Stimulated activated CD4-positive, alpha-beta T cell treated with anti-CD3 and anti-CD28 coated beads, TNF-alpha, amount 100 ng/mL, for 48 hours (primary cell): ENCODE measurements around the gene MARVELD1.
"Not testable (repeated sequence)": the region's sequence is repeated elsewhere in the genome, so short reads cannot be mapped to it uniquely, and the experiment has no call there.

ENCODE experiments used
- DNase-seq, 3 donors: peaks; one replicate each; pipeline ENCODE4 v3.0.0-alpha.2; 2020; ENCODE audit warnings: low read depth in 3 of 3

MARVELD1 gene

GRCh38 chr10:97690133-97690532 lies 23.4 kb upstream of the MARVELD1 start:
- DNase-seq: no peak

DNA sequence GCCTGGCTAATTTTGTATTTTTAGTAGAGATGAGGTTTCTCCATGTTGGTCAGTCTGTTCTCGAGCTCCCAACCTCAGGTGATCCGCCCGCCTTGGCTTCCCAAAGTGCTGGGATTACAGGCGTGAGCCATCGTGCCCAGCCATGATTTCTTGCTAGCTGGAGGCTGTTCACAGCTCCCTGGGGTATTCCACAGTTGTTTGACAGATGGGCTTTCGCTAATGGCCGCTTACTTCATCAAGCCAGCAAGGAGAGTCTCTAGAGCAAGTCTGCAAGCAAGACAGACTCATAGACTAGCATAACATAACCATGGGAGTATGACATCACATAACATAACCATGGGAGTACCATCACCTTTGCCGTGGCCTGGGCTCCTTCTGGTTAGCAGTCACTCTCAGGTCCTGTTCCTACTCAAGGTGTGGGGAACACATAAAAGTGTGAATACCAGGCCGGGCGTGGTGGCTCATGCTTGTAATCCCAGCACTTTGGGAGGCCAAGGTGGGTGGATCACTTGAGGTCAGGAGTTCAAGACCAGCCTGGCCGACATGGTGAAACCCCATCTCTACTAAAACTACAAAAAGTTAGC lies 15.4 kb upstream of the MARVELD1 start:
- not testable (repeated sequence) for DNase-seq

- DNase-seq: peak in 1 of 3 donors; percentile 50
These were observed 12.0 kb upstream of the MARVELD1 start for GRCh38 chr10:97701438-97702069.

GRCh38 chr10:97703398-97704067 lies 10.0 kb upstream of the MARVELD1 start:
- DNase-seq: no peak

- no peak for DNase-seq
These were observed 9.2 kb upstream of the MARVELD1 start for GRCh38 chr10:97704341-97704740.

- no peak for DNase-seq
These were observed 8.4 kb upstream of the MARVELD1 start for GRCh38 chr10:97705006-97705670.

- DNase-seq: no peak
These were observed 6.2 kb upstream of the MARVELD1 start for GRCh38 chr10:97707134-97707861.

GRCh38 chr10:97708167-97708566 lies 5.4 kb upstream of the MARVELD1 start:
- no peak for DNase-seq

- DNase-seq: peak in 1 of 3 donors; percentile 34
These were observed 4.3 kb upstream of the MARVELD1 start for GRCh38 chr10:97708976-97709946.

GRCh38 chr10:97711640-97712572 lies 1.6 kb upstream of the MARVELD1 start:
- DNase-seq: no peak

GRCh38 chr10:97713826-97714400 lies 383 bp downstream of the MARVELD1 start:
- peak in 1 of 3 donors; percentile 13 for DNase-seq

DNA sequence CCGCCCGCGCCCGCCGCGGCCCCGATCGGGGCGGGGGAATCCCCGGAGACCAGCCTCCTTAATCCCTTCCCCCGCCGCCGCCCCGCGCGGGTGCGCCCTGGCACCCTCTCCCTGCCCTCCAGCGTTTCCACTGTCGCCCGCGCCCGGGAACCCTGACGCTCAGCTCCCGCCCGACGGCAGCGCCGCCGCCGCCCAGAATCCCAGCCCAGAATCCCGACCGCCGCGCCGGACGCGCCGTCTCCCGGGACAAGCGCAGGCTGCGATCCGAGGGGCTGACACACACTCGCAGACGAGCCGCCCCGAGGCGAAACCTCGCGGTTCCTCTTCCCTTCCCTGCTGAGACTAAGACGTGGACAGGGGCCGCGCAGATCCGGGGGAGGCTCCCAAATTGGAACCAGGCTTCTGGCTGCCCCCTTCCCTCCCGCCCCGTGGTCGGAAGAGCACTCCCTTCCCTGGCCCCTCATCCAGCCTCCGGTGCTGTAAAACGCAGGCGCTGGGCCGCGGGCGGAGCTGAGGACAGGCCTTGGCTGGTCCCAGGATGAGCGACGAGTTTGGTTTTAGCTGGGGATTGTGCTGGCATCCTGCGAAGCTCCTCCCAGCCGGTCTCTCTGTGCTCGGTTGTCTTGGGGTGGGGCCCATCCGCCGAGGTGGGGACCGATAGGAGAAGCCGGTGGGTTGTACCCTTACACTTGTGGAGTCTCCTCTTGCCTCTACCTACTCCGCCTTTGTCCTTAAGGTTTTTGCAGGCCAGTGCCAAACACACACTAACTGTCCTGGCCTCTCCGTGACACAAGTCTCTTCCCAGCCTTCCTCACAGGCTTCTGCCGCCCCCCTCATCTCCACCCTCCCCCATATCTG lies 1.1 kb downstream of the MARVELD1 start:
- DNase-seq: no peak

DNA sequence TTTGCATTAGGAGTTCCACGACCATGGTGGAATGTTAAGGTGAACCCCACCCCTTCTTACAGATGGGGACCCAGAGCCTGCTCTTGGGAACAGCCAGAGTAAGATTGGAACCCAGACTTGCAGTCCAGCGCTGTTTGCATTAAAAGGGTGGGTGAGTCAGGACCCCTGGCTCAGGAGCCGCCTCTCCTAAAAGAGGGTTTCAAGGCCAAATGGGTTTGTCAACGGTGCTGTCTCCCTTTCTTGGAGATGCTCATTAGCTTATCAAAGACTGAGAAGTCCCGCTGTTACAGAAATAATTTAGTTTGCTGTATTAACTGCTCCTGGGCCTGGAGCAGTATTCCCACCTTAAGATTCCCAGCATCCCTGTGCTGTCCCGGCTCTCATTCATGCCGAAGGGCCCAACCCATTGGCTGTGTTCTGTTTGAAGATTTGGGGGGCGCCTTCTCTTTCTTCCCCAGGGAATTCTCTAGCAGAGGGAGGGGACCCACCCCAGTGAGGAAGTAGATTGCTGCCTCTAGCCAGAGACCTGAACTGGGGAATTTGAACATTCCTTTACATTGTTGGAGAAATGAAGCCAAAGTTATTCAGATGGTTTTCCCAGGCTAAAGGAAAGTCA lies 1.8 kb downstream of the MARVELD1 start:
- DNase-seq: no peak

GRCh38 chr10:97717627-97718026 lies 4.1 kb downstream of the MARVELD1 start:
- no peak for DNase-seq

- DNase-seq: no peak
These were observed 4.6 kb downstream of the MARVELD1 start for GRCh38 chr10:97718178-97718577.

DNA sequence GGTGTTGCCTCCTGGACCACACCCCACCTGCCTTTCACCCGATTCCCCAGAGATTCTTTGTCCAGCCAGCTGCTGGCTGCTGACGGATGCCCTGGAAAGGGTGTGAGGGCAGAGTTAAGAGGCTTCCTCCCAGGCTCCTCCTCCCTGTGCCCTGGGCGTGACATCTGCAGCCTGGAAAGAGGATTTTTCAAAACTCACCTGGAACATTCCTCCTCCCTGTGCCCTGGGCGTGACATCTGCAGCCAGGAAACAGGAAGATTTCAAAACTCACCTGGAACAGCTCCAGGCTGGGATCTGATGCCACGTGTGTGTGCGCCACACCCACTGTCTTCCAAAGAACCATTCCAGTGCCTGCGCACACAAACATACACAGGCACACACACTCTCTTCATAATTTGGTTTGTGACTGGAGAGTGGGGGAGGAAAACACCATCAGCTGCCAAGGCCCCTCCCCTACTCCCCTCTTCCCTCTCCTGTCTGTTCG lies 5.2 kb downstream of the MARVELD1 start:
- DNase-seq: no peak

GRCh38 chr10:97719602-97720001 lies 6.1 kb downstream of the MARVELD1 start:
- DNase-seq: no peak
